Lower leg skin (tissue), 3 donors: ENCODE results near the gene FXYD1.

Experiments
- POLR2A ChIP-seq, 2 donors: fragments of 450-650 bp; IDR thresholded peaks; one replicate each; pipeline ENCODE4 v1.6.1; 2016 to 2017; ENCODE audit warnings: antibody characterized with exemption in 2 of 2, mild to moderate bottlenecking in 1 of 2, moderate library complexity in 1 of 2
- TF ChIP-seq, protein P1 (sequence below), 3 donors: fragments of 450-650 bp; IDR thresholded peaks; one replicate each; pipeline ENCODE4 v1.5.1; 2016; ENCODE audit warnings: antibody characterized with exemption in 3 of 3, mild to moderate bottlenecking in 3 of 3, moderate library complexity in 2 of 3

- TF ChIP-seq, protein P1, sequence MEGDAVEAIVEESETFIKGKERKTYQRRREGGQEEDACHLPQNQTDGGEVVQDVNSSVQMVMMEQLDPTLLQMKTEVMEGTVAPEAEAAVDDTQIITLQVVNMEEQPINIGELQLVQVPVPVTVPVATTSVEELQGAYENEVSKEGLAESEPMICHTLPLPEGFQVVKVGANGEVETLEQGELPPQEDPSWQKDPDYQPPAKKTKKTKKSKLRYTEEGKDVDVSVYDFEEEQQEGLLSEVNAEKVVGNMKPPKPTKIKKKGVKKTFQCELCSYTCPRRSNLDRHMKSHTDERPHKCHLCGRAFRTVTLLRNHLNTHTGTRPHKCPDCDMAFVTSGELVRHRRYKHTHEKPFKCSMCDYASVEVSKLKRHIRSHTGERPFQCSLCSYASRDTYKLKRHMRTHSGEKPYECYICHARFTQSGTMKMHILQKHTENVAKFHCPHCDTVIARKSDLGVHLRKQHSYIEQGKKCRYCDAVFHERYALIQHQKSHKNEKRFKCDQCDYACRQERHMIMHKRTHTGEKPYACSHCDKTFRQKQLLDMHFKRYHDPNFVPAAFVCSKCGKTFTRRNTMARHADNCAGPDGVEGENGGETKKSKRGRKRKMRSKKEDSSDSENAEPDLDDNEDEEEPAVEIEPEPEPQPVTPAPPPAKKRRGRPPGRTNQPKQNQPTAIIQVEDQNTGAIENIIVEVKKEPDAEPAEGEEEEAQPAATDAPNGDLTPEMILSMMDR (IDR thresholded peaks at IDR 0.05), result no peak
- TF ChIP-seq POLR2A (IDR thresholded peaks at IDR 0.05), result no peak
Measured at GRCh38 chr19:35119091-35119490, 19.5 kb upstream of the FXYD1 start.
